DMS114 treated with DMSO at 0.1 percent for 48 hours (cell line): ENCODE data around the gene MOCOS.

Experiments
- DNase-seq: peaks from one replicate; lab custom pipeline; 2025; ENCODE audit not compliant: unreplicated experiment; lab: John Stamatoyannopoulos, UW

The MOCOS gene

GRCh38 chr18:36176711-36177110 is 10.6 kb upstream of the MOCOS start:
- DNase-seq = no peak

- DNase-seq = no peak
Measured at GRCh38 chr18:36177913-36178312, 9.4 kb upstream of the MOCOS start.

DNA sequence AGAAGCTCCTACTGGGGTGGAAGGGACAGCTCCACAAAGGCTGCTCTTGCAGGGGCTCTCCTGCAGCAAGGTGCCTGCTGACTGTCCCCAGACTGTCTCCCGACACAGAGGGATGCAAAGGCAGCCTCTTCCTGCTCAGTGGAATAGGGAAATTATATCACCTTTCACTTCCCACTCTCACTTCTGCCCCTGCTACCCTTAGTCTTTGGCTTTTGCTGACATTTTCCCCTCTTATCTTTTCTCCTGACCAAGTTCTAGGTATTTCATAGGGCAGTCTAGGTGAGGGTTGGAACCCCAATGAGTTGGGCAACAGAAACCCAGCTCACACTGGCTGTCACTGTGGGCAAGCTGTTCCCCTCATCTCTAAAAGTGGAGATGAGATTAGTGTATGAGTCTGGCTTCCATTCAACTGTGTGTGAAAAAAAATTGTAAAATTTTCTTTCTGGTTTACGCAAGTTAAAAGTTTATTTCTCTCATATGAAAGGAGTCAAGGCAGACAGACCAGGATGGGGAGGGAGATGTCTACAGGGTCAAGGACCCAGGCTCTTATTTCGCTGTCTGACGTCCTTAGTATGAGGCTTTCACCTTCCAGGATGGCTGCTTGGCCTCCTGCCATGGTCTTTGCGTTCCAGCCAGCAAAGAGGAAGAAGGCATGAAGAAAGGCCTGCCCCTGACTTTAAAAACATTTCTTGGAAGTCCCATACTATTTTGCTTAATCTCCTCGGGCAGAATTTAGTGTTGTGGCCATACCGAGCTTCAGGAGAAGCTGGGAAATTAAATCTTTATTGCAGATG is 7.5 kb upstream of the MOCOS start:
- no peak for DNase-seq

DNA sequence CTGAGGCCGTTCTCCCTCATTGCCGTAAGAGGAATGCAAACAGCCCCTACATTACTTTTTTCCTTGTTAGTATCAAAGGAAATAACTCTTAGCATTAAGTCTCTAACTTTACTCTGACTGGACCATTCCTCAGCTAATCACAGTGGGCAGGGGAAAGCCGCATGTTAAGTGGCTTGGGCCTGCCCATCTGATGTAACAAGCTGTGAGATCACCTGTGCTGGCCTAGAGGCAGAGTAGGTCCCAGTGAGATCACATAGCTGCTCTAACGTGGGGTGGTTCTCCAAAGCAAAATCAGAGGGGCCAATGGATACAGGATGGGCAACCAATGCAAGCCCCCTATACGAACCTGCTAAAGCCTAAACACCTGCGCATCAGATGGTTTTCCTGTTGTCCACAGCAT is 5.9 kb upstream of the MOCOS start:
- DNase-seq = no peak

DNA sequence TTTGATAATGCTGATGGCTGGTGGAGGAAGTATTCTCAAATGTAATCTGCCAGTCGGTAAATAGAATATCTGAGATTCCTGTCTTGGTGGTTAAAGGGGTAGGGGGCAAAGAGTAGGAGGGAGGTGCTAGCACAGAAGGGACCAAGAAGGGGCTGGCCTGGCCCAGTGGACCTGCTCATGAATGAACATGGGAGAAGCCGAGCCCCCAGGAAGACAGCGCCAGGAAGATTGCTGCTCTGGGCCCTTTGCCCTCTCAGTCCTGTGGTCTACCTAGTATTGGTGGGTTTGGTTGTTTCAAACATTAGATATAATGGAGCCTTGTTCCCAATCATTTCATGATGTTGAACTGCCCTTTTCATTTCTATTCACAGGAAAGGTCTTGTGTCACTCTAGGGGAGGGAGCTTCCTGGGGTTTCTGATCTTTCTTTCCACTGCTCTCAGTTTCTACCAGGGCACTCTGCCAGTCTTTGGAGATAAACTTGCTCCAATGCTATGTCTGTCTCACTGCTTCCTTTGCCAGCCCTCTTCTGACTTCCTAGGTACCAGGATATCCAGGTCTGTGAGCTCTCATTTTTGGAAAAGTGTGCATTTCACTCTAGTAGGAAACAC is 5.3 kb upstream of the MOCOS start:
- no peak for DNase-seq

GRCh38 chr18:36183033-36183432 is 4.3 kb upstream of the MOCOS start:
- DNase-seq = no peak

GRCh38 chr18:36183987-36184386 is 3.3 kb upstream of the MOCOS start:
- no peak for DNase-seq

DNA sequence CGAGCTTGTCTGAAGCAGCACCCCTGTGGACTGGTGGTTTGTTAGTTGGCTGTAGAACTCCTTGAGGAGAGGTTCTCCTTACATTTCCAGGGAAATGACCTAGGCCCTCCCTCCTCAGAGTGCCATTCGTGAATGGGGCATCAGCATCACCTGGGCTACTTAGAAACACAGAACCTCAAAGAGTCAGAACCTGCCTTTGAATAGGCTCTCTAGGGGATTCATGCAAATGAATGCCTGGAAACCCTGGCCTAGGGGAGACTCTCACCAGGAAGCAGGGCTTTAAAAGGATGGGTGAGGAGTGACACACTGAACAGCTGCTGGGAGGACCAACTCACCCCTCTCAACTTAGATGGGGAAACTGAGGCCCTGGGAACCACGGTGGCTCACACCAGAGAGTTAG is 2.1 kb upstream of the MOCOS start:
- DNase-seq = no peak

GRCh38 chr18:36185901-36186460 is 1.3 kb upstream of the MOCOS start:
- DNase-seq = no peak

DNA sequence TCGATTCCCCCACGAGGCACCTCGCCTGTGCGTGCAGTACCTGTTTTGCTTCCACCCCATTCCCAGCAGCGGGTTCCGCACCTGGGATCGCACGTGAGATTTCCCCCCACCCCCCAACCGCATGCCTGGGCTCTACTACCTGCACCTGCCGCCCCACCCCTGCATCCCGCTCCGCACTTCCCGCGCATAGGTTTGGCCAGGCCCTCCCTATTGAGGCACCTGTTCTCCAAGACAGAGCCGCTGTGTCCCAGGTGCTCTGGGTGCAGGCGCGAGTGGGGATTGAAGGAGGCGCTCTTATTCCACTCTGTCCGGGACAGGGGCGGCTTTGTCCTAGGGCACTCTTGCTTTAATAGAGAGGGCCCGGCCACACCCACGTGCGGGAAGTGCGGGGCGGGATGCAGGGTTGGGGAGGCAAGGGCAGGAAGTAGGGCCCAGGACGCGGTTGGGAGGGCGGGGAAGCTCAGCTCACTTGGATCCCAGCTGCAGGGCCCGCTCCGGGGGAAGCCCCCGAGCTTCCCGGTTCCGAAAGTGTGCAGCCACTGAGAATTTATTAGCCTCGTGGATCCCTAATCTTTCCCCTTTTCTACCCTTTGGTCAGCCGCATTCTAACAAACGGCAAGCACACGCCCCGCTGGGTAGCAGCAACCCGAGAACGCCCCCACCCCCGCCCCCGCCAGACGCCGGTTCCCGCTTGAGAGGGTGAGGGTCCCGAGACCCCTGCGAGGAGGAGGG is 670 bp upstream of the MOCOS start:
- DNase-seq = no peak

DNA sequence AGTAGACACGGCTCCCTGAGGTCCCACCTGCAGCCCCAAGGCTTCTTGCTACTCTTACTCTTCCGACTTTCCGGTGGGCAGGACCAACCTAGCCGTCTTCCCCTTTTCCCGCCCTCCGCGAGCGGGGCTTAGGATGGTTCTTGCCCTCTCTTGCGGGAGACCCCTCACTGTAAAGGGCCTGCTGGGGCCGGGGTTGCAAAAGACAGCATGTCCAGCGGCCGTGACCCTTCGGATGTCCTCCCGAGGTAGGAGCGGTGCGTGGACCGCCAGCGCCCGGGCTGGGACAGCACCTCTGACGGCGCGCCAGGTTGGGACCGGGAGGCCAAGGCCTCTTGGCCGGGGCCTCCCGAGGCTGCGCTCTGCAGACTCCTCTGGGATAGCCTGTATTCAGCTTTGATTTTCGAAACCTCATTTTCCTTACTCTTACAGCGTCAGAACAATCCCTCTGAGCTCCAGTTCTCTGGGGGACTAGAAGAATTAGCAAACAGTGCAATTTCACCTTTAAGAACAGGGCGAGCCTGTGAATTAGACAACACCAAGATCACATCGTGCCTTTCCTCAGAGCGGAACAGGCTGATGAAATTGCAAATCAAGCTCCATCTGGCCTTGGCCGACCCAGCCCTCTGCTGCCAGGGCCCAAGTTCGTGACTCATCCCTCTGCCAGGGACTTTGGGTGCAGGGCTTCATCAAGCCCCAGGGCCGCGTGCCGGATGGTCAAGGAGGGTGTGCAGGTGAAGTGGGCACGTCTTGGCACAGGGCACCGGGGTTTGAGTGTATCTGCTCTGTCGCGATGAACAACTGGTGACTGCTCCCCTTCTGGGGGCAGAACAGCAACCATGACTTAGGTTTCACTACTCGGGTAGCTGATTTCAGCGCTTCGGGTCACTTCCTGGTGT is 777 bp downstream of the MOCOS start:
- DNase-seq = no peak

- DNase-seq = no peak
Measured at GRCh38 chr18:36188916-36189315, 1.6 kb downstream of the MOCOS start.

GRCh38 chr18:36189486-36189885 is 2.2 kb downstream of the MOCOS start:
- no peak for DNase-seq

- no peak for DNase-seq
Measured at GRCh38 chr18:36191286-36191685, 4.0 kb downstream of the MOCOS start.

- no peak for DNase-seq
Measured at GRCh38 chr18:36191711-36192110, 4.4 kb downstream of the MOCOS start.

- DNase-seq = no peak
Measured at GRCh38 chr18:36194600-36195315, 7.5 kb downstream of the MOCOS start.

DNA sequence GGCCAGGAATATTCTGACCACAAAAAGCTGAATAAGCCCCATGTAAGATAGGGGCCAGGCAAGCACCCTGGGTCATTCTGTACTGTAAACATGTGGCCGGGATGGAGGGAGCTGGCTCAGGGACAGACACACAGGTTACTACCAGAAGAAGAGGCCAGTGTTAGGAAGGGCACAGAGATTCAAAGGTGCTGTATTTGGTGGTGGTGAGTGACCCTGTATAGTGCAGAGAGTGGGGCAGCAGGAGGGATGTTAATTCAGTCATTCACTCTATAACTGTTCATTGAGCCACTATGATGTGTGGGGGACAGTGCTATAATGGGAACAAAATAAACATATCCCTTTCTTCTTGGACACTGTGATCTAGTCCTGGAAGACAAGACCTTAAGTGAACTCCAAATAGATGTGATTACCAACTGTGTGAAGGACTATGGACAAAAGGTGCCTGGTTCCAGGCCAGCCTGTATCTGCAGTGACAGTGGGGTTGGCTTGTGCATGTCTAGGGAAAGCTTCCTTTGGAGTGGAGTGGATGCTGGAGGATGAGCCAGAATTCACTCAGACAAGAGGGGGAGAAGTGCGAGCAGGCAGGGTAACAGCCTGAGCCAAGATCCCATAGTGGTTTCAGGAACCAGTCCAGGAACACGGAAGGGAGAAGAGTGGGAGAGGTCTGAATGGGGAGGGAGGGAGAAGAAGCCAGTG is 8.3 kb downstream of the MOCOS start:
- no peak for DNase-seq

- DNase-seq = no peak
Measured at GRCh38 chr18:36196238-36196995, 9.1 kb downstream of the MOCOS start.
